GM23248 (cell line): ENCODE results near the gene SLC35C1.

Experiments
- EZH2 ChIP-seq: fragments of 200-600 bp; sonication (generic); IDR thresholded peaks from 2 replicates; pipeline ENCODE4 v1.6.1; 2018; ENCODE audit warnings: antibody characterized with exemption, mild to moderate bottlenecking; ENCODE audit not compliant: insufficient read depth, poor library complexity, severe bottlenecking
- EZH2phosphoT487 ChIP-seq: fragments of 200-600 bp; sonication (generic); IDR thresholded peaks from 2 replicates; pipeline ENCODE4 v1.6.1; 2018; ENCODE audit warnings: antibody characterized with exemption, moderate library complexity, mild to moderate bottlenecking, low read depth; ENCODE audit not compliant: insufficient read depth

- TF ChIP-seq EZH2phosphoT487 (no peak), EZH2 (no peak)
These were observed 6.0 kb upstream of the SLC35C1 start for GRCh38 chr11:45798793-45799441.
